Neural cell (in vitro differentiated cells): Measurements from ENCODE around the gene NGFR.

Source experiments
- MXI1 ChIP-seq: fragments of 450-650 bp; conservative IDR thresholded peaks from 2 replicates; pipeline ENCODE4 v1.6.1; 2014; ENCODE audit warnings: antibody characterized with exemption, mild to moderate bottlenecking; ENCODE audit not compliant: poor library complexity, severe bottlenecking
- POLR2AphosphoS5 ChIP-seq: IDR thresholded peaks from 2 replicates; pipeline ENCODE4 v1.6.1; 2012
- TAF1 ChIP-seq: IDR thresholded peaks from 2 replicates; pipeline ENCODE4 v1.6.1; 2012; ENCODE audit warnings: low read depth
- TF ChIP-seq, protein P1 (sequence below): fragments of 450-650 bp; IDR thresholded peaks from 2 replicates; pipeline ENCODE4 v1.5.1; 2014; ENCODE audit warnings: antibody characterized with exemption, mild to moderate bottlenecking, moderate library complexity; ENCODE audit not compliant: poor library complexity, severe bottlenecking

DNA sequence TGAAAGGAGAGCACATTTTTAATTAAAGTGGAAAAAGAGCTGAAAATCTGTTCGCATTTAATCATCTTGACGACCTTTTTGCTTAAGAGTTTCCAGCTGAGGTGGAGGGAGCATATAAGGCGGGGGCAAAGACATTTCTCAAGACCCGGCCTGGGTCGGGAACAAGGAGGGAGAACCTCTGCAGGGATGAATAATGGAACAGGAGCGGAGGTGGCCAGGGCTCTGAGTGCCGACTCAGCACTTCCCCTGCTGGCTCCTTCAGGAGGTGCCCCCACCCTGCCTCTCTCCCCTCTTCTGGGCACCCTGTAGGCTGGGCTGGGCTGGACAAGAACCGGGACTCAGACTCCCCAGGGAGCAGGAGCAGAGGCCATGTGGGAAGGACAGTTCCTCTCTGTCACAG lies 7.9 kb upstream of the NGFR start:
- TF ChIP-seq, protein P1, sequence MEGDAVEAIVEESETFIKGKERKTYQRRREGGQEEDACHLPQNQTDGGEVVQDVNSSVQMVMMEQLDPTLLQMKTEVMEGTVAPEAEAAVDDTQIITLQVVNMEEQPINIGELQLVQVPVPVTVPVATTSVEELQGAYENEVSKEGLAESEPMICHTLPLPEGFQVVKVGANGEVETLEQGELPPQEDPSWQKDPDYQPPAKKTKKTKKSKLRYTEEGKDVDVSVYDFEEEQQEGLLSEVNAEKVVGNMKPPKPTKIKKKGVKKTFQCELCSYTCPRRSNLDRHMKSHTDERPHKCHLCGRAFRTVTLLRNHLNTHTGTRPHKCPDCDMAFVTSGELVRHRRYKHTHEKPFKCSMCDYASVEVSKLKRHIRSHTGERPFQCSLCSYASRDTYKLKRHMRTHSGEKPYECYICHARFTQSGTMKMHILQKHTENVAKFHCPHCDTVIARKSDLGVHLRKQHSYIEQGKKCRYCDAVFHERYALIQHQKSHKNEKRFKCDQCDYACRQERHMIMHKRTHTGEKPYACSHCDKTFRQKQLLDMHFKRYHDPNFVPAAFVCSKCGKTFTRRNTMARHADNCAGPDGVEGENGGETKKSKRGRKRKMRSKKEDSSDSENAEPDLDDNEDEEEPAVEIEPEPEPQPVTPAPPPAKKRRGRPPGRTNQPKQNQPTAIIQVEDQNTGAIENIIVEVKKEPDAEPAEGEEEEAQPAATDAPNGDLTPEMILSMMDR, result no peak
- no peak for TF ChIP-seq MXI1
- no peak for TF ChIP-seq TAF1
- TF ChIP-seq POLR2AphosphoS5, result no peak
